OCI-LY3 (cell line): ENCODE results near the gene DRGX.

Experiments
- EZH2phosphoT487 ChIP-seq: fragments of 200-600 bp; shearing (Covaris generic); IDR thresholded peaks from 2 replicates; pipeline ENCODE4 v1.6.1; 2018; ENCODE audit warnings: antibody characterized with exemption, mixed run types, low read depth
- TF ChIP-seq, protein P1 (sequence below): fragments of 200-600, 300-600 bp; sonication (generic); IDR thresholded peaks from 2 replicates; pipeline ENCODE4 v1.5.1; 2014; ENCODE audit warnings: antibody characterized with exemption, low read length, low read depth

GRCh38 chr10:49398986-49399385, 3.1 kb upstream of the DRGX start:
- TF ChIP-seq, protein P1, sequence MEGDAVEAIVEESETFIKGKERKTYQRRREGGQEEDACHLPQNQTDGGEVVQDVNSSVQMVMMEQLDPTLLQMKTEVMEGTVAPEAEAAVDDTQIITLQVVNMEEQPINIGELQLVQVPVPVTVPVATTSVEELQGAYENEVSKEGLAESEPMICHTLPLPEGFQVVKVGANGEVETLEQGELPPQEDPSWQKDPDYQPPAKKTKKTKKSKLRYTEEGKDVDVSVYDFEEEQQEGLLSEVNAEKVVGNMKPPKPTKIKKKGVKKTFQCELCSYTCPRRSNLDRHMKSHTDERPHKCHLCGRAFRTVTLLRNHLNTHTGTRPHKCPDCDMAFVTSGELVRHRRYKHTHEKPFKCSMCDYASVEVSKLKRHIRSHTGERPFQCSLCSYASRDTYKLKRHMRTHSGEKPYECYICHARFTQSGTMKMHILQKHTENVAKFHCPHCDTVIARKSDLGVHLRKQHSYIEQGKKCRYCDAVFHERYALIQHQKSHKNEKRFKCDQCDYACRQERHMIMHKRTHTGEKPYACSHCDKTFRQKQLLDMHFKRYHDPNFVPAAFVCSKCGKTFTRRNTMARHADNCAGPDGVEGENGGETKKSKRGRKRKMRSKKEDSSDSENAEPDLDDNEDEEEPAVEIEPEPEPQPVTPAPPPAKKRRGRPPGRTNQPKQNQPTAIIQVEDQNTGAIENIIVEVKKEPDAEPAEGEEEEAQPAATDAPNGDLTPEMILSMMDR: no peak
- no peak for TF ChIP-seq EZH2phosphoT487
